ENCODE measurements around the gene LRRC4.

DNA sequence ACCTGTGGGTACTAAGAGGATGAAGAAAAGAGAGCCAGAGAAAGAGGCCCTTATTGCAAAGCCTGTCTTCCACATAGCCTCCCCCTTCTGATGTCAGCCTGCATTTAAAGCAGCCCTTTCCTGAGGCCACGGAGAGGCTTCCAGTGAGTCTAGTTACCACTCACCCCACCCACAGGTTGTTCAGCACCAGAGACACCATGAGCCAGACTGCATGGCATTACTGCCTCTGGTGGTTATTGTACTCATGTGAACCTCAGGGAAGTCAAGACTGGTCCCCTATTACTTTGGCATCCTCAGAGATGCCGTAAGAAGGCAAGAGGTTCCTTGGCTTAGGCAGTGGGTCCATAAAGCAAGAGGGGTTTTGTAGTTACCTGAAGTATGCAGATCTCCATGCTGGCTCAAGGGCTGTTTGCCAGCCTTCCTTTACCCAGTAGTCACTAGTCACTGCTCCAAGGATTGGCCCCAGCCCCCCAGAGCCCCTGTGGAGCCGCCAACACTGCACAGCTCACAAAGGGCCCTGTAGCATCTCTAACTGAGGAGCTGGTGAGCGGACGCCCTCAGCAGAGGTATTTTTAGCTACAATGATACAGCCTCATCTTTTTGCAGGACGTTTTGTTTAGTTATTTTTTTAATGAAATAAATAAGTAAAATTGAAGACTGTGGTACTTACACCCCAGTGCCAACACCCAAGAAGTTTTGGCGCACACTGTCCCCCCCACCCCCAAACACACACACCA lies 20.7 kb downstream of the LRRC4 start:
- TF ChIP-seq EZH2 (IDR thresholded peaks at IDR 0.05) = no peak
- TF ChIP-seq, protein P1, sequence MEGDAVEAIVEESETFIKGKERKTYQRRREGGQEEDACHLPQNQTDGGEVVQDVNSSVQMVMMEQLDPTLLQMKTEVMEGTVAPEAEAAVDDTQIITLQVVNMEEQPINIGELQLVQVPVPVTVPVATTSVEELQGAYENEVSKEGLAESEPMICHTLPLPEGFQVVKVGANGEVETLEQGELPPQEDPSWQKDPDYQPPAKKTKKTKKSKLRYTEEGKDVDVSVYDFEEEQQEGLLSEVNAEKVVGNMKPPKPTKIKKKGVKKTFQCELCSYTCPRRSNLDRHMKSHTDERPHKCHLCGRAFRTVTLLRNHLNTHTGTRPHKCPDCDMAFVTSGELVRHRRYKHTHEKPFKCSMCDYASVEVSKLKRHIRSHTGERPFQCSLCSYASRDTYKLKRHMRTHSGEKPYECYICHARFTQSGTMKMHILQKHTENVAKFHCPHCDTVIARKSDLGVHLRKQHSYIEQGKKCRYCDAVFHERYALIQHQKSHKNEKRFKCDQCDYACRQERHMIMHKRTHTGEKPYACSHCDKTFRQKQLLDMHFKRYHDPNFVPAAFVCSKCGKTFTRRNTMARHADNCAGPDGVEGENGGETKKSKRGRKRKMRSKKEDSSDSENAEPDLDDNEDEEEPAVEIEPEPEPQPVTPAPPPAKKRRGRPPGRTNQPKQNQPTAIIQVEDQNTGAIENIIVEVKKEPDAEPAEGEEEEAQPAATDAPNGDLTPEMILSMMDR (IDR thresholded peaks at IDR 0.05) = peak; percentile 36

Data from neural progenitor cell (in vitro differentiated cells).